Heart left ventricle (tissue), 16 donors: ENCODE data around the gene FBXW7. TPM values are rescaled to one million over a fixed set of nuclear protein-coding genes. Genes with fewer than 3 reads are reported as not detected.

Source experiments
- ATAC-seq, 4 donors: fragments of 200-7000 bp; cut with Tn5 transposase; one replicate each; pipeline ENCODE4 v1.9.1; 2020 to 2022; ENCODE audit warnings: moderate library complexity in 4 of 4, mild to moderate bottlenecking in 3 of 4, moderate number of reproducible peaks in 1 of 4
- DNase-seq, 5 donors: peaks; one replicate each; pipeline ENCODE4 v3.0.0-alpha.2; 2020
- H3K27ac ChIP-seq, 12 donors: fragments of 200-600 bp; sonication (generic) in 4 of 12; one replicate each; pipeline versions ENCODE4 v1.5.0 to v1.8.0; 2016 to 2022; ENCODE audit warnings: mild to moderate bottlenecking in 2 of 12
- H3K27me3 ChIP-seq, 9 donors: fragments of 200-600 bp; sonication (generic) in 2 of 9; one replicate each; pipeline versions ENCODE4 v1.5.1 to v1.8.0; 2016 to 2022; ENCODE audit warnings: mild to moderate bottlenecking in 3 of 9
- H3K36me3 ChIP-seq, 9 donors: fragments of 200-600 bp; sonication (generic) in 2 of 9; one replicate each; pipeline versions ENCODE4 v1.5.0 to v1.8.0; 2018 to 2022; ENCODE audit warnings: mild to moderate bottlenecking in 2 of 9
- H3K4me1 ChIP-seq, 12 donors: fragments of 200-600 bp; sonication (generic) in 4 of 12; one replicate each; pipeline versions ENCODE4 v1.5.0 to v1.8.0; 2016 to 2022; ENCODE audit warnings: mild to moderate bottlenecking in 3 of 12
- H3K4me3 ChIP-seq, 12 donors: fragments of 200-600 bp; sonication (generic) in 4 of 12; one replicate each; pipeline versions ENCODE4 v1.5.0 to v1.8.0; 2017 to 2022; ENCODE audit warnings: mild to moderate bottlenecking in 9 of 12, moderate library complexity in 4 of 12
- H3K9me3 ChIP-seq, 12 donors: fragments of 200-600 bp; sonication (generic) in 4 of 12; one replicate each; pipeline versions ENCODE4 v1.5.0 to v1.8.0; 2016 to 2022; ENCODE audit warnings: mild to moderate bottlenecking in 1 of 12
- POLR2A ChIP-seq, 2 donors: fragments of 450-650 bp; IDR thresholded peaks; one replicate each; pipeline ENCODE4 v1.6.1; 2017; ENCODE audit warnings: antibody characterized with exemption in 2 of 2, mild to moderate bottlenecking in 2 of 2, moderate library complexity in 2 of 2
- WGBS, 4 donors: extraction: QIAGEN DNeasy Blood & Tissue Kit in 2 of 4; methylation state at CpG; one replicate each; pipeline versions ENCODE4 v1.1.5 to v1.1.7; 2013 to 2018; 5-methylcytosine and 5-hydroxymethylcytosine counted together
- intact Hi-C, 10 donors: fragments of 100-400 bp; cut with DNase I; formaldehyde crosslinking; loops; one replicate each; pipeline versions ENCODE4 v1.11.1 to v1.14.2; 2022
- polyA plus RNA-seq, 2 donors: library from polyadenylated mRNA; stranded (reverse); fragments of 200-250 nt; gene quantifications; one replicate each; pipeline ENCODE4 v1.2.3, GENCODE V29; 2013
- total RNA-seq, 9 donors: library from RNA; depleted of rRNA in 2 of 9; stranded (reverse); fragments of >200 nt in 2 of 9; fragmentation: NEBNext Ultra II Directional in 3 of 9; extraction: Animal tissue kit (Norgen Biotek cat#: 25700) in 3 of 9; gene quantifications; one replicate each; pipeline versions ENCODE4 v1.1.0 to v1.2.4, GENCODE V29; 2016 to 2023
- TF ChIP-seq, protein P1 (sequence below), 12 donors: fragments of 200-600 bp; sonication (generic) in 4 of 12; IDR thresholded peaks; one replicate each; pipeline versions ENCODE4 v1.5.0 to v1.8.0; 2018 to 2022; ENCODE audit warnings: antibody characterized with exemption in 12 of 12, mild to moderate bottlenecking in 5 of 12
- donor health status: ischemic (EF 13 %, LVEDD 7.1; RV severe dilation, severe dysfunction).
- donor health status: healthy with polysubstance abuse.
- donor health status: DM: no; HTN: yes; CAD: no.
- donor health status: DM: no; HTN: no; CAD: no.
- donor health status: ischemic (EF 25% LVEDD 6.9; RV normal size, moderate dysfunction).
- donor health status: ischemic (EF 25% LVEDD 5.7; RV mildly dilated, moderate dysfunction).
- donor health status: healthy.
- donor health status: DM: yes; HTN: yes; CAD: no.
- donor health status: ischemic (EF 35%, LVEDD 5.7; RV mildly dilated, moderate dysfunction).
- donor health status: nonischemic (EF 11% LVEDD 7.7; RV severe dilation, severe dysfunction).
- donor health status: DM: yes; HTN: yes; CAD: no.
- donor health status: PGD.
- donor health status: ischemic (EF 29% LVEDD 5.4; RV normal size, mild dysfunction).
- donor health status: nonischemic (EF 23%, LVEDD 6.1; RV moderate dilation, normal function).

FBXW7 gene
- total and polyA plus RNA-seq, 11 donors, result 20.6 to 74.1 (median 59.8) TPM

DNA sequence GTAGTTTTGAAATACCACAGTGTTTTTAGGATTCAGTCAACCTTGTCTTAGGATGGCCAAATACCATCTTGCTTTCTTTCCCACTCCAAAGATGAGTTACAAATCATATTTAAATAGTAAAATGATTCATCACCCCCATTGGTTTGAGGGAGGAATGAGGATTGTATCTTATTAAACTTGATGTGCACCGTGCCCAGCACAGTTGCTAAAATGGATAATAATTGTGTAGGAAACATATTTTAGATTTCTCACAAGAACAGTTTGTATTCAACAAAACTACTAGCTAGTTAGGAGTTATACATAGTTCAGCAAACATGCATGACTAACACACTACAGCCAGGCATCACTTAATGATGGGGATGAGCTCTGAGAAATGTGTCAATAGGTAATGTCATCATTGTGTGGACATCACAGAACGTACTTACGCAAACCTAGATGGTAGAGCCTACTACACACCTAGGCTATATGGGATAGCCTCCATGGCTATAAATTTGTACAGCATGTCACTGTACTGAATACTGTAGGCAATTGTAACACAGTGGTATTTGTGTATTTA is 245.4 kb downstream of the FBXW7 start:
- Histone ChIP-seq H3K4me3 (no peak overlapping the region), H3K27ac (no peak overlapping the region), H3K27me3 (peaks cover 0 to 4% (median 0%) of the 10 kb centered on the region in 9 donors), H3K4me1 (no peaks in the 10 kb centered on the region), H3K9me3 (no peaks in the 10 kb centered on the region), H3K36me3 (no peaks in the 10 kb centered on the region)
- intact Hi-C loops, result no loop called here
- DNase-seq (no peak), ATAC-seq (no peak)
- TF ChIP-seq, protein P1, sequence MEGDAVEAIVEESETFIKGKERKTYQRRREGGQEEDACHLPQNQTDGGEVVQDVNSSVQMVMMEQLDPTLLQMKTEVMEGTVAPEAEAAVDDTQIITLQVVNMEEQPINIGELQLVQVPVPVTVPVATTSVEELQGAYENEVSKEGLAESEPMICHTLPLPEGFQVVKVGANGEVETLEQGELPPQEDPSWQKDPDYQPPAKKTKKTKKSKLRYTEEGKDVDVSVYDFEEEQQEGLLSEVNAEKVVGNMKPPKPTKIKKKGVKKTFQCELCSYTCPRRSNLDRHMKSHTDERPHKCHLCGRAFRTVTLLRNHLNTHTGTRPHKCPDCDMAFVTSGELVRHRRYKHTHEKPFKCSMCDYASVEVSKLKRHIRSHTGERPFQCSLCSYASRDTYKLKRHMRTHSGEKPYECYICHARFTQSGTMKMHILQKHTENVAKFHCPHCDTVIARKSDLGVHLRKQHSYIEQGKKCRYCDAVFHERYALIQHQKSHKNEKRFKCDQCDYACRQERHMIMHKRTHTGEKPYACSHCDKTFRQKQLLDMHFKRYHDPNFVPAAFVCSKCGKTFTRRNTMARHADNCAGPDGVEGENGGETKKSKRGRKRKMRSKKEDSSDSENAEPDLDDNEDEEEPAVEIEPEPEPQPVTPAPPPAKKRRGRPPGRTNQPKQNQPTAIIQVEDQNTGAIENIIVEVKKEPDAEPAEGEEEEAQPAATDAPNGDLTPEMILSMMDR (IDR thresholded peaks at IDR 0.05), result no peak
- 78 to 97% (median 96%) methylated on average over 3 of the region's 3 CpGs for WGBS, 4 donors

DNA sequence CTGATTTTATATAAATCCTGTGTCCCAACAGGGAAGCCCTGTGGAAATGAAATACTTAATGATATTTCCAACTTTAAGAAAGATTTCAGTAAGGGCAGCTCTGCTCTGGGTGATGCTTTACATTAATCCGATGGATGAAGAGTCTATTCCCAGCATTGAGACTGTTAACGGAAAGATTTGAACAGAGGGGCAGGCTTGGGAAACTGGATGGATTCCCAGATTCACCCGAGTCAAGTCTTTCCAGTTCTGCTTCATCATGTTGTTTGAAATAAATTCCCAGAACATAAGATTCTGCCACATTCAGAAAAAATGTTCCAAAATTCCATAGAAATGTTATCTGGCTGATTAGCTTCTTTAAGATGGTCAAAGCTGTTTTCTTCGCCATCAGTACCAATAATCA is 246.0 kb downstream of the FBXW7 start:
- intact Hi-C loops, result no loop called here
- WGBS, 4 donors, result 62 to 70% (median 65%) methylated on average over 4 of the region's 4 CpGs
- Histone ChIP-seq H3K27me3 (peaks cover 0 to 4% (median 0%) of the 10 kb centered on the region in 9 donors), H3K27ac (no peak overlapping the region), H3K4me1 (no peaks in the 10 kb centered on the region), H3K36me3 (no peaks in the 10 kb centered on the region), H3K4me3 (no peak overlapping the region), H3K9me3 (no peaks in the 10 kb centered on the region)
- no peak for DNase-seq
- ATAC-seq, result no peak
- no peak for TF ChIP-seq POLR2A (IDR thresholded peaks at IDR 0.05)
- TF ChIP-seq, protein P1 (IDR thresholded peaks at IDR 0.05), result no peak

DNA sequence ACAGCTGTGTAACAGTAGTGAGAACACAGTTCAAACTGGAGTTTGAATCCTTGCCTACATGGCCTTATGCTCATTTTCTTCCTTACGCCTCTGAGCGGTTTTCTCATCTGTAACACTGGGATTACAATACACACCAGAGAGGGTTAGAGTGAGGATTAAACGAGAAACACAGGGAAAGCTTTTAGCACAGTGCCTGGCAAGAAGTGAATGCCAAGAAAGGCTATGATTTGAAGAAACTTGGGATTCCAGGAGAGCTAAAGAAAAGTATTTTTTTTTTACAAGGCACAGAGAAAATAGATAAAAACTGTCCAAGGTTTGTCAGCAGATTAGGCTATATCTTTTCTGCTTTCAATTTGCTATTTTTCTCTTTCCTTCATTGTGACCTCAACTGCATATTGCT is 246.4 kb downstream of the FBXW7 start:
- intact Hi-C loops, result no loop called here
- Histone ChIP-seq H3K4me1 (no peaks in the 10 kb centered on the region), H3K9me3 (no peaks in the 10 kb centered on the region), H3K27me3 (peaks cover 0 to 4% (median 0%) of the 10 kb centered on the region in 9 donors), H3K4me3 (no peak overlapping the region), H3K27ac (no peak overlapping the region), H3K36me3 (no peaks in the 10 kb centered on the region)
- TF ChIP-seq, protein P1 (IDR thresholded peaks at IDR 0.05), result no peak
- no peak for TF ChIP-seq POLR2A (IDR thresholded peaks at IDR 0.05)
- ATAC-seq (no peak), DNase-seq (no peak)
- 77 to 90% (median 85%) methylated on average over 3 of the region's 3 CpGs for WGBS, 4 donors

DNA sequence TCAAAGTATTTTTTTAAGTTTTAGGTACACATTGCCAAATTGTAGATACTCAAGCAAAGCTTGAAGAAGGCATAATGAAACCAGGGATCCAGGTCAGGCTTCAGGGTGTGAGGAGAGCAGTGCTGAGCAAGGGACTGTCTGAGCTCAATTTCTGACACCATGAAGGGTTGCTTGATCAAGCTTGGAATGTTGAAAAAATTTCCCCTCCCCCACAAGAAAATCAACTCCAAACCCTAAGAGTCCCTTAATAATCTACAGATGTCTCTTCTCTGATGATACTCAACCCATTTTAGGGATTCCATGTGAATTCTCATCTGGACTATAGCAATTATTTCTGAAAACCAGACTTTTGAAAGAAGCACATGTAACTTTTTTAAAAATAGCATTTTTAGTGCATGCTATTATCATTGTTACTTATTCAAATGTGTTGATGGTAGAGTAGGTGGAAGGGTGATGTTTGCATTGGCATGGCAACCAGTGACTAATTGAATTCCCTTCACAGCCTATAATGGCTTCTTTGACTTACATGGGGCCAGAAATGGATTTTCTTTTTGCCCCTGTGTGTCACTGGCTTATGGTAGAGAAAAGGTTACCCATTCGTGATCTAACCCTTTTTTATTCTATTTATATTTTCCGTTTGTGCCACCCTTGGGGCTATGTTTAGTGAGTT is 252.0 kb downstream of the FBXW7 start:
- H3K4me1 ChIP-seq, result no peaks in the 10 kb centered on the region
- no peaks in the 10 kb centered on the region for H3K9me3 ChIP-seq
- no peak for DNase-seq
- 88 to 93% (median 92%) methylated on average over 2 of the region's 2 CpGs for WGBS, 4 donors
- no peak for TF ChIP-seq POLR2A (IDR thresholded peaks at IDR 0.05)
- TF ChIP-seq, protein P1 (IDR thresholded peaks at IDR 0.05), result no peak
- intact Hi-C loops, result no loop called here
- H3K4me3 ChIP-seq, result no peak overlapping the region
- H3K27me3 ChIP-seq, result no peaks in the 10 kb centered on the region
- H3K27ac ChIP-seq, result no peak overlapping the region
- ATAC-seq, result no peak
- H3K36me3 ChIP-seq, result no peaks in the 10 kb centered on the region
